HepG2 (cell line): ENCODE measurements around the gene FBF1. TPM values are rescaled to one million over a fixed set of nuclear protein-coding genes. Genes with fewer than 3 reads are reported as not detected.

Experiments used
- CBFB ChIP-seq: sonication (generic); formaldehyde crosslinking; IDR thresholded peaks from 2 replicates; pipeline ENCODE4 v1.4.0; 2020; ENCODE audit warnings: missing genetic modification reagents
- GABPA ChIP-seq, 2 experiments: IDR thresholded peaks; 2 replicates each; pipeline ENCODE4 v1.6.1; 2011 to 2016; ENCODE audit warnings: low read depth in 2 of 2, low read length in 1 of 2, missing biosample characterization in 1 of 2, missing genetic modification characterization in 1 of 2
- MTA1 ChIP-seq: sonication (generic); formaldehyde crosslinking; IDR thresholded peaks from 2 replicates; pipeline ENCODE4 v1.4.0; 2020; ENCODE audit warnings: missing genetic modification reagents, mild to moderate bottlenecking, borderline replicate concordance
- REST ChIP-seq, 2 experiments: IDR thresholded peaks; 2 replicates each; pipeline ENCODE4 v1.6.1; 2011 to 2012; ENCODE audit warnings: low read length in 2 of 2, borderline replicate concordance in 1 of 2, low read depth in 1 of 2, mild to moderate bottlenecking in 1 of 2, moderate library complexity in 1 of 2
- SP140L ChIP-seq: sonication (generic); formaldehyde crosslinking; IDR thresholded peaks from 2 replicates; pipeline ENCODE4 v1.4.0; 2020; ENCODE audit warnings: missing genetic modification reagents, borderline replicate concordance
- SP5 ChIP-seq: IDR thresholded peaks from 2 replicates; pipeline ENCODE4 v1.6.1; 2016; ENCODE audit warnings: low read depth, borderline replicate concordance
- TIGD3 ChIP-seq: sonication (generic); formaldehyde crosslinking; IDR thresholded peaks from 2 replicates; pipeline ENCODE4 v1.5.1; 2020; ENCODE audit warnings: mild to moderate bottlenecking, missing genetic modification reagents, borderline replicate concordance
- TMF1 ChIP-seq: sonication (generic); formaldehyde crosslinking; IDR thresholded peaks from 2 replicates; pipeline ENCODE4 v1.8.1; 2022; ENCODE audit warnings: low read depth, missing genetic modification reagents
- ZBTB4 ChIP-seq: sonication (generic); formaldehyde crosslinking; IDR thresholded peaks from 2 replicates; pipeline ENCODE4 v1.4.0; 2020; ENCODE audit warnings: missing genetic modification reagents, mild to moderate bottlenecking, borderline replicate concordance
- ZNF160 ChIP-seq: sonication (generic); formaldehyde crosslinking; IDR thresholded peaks from 2 replicates; pipeline ENCODE4 v1.8.0; 2022; ENCODE audit warnings: mild to moderate bottlenecking, inconsistent platforms, missing genetic modification reagents
- ZNF362 ChIP-seq: sonication (generic); formaldehyde crosslinking; IDR thresholded peaks from 2 replicates; pipeline ENCODE4 v1.4.0; 2020; ENCODE audit warnings: missing genetic modification reagents, mild to moderate bottlenecking, borderline replicate concordance
- ZNF577 ChIP-seq: sonication (generic); formaldehyde crosslinking; IDR thresholded peaks from 2 replicates; pipeline ENCODE4 v1.4.0; 2020; ENCODE audit warnings: mild to moderate bottlenecking, low read depth, missing genetic modification reagents, borderline replicate concordance
- ZXDC ChIP-seq: sonication (generic); formaldehyde crosslinking; IDR thresholded peaks from 2 replicates; pipeline ENCODE4 v1.5.0; 2020; ENCODE audit warnings: mild to moderate bottlenecking, missing genetic modification reagents
- polyA plus RNA-seq, 8 experiments: library from polyadenylated mRNA; depleted of rRNA in 3 of 8; stranded (reverse) in 7 of 8; unstranded in 1 of 8; fragments of >200 nt; fragmentation: Illumina TruSeq in 4 of 8; extraction: Trizol in 4 of 8; gene quantifications; 2 replicates each; pipeline versions ENCODE4 v1.2.1 to v1.2.3, GENCODE V29; 2011 to 2016; ENCODE audit warnings: low read depth in 4 of 8, missing spikeins in 1 of 8, mixed read lengths in 1 of 8; ENCODE audit not compliant: insufficient read depth in 1 of 8
- total RNA-seq, 5 experiments: library from RNA; depleted of rRNA; stranded (reverse); fragments of >200 nt; fragmentation: Illumina TruSeq; extraction: Trizol; gene quantifications; 2 replicates each; pipeline ENCODE4 v1.2.3, GENCODE V29; 2016; ENCODE audit warnings: low read depth in 1 of 5

Gene FBF1
- total and polyA plus RNA-seq, 2 of the 13 experiments (the other 11 are each of a cell fraction or from before 2014, with no cell fraction given) = 2.4 to 8.1 TPM

- TF ChIP-seq TIGD3 (CRISPR knock-in tag) (peak; percentile 25; the same call in 1 of the 2 replicates), SP140L (CRISPR knock-in tag) (no peak; the same call in 1 of the 2 replicates), SP5 (CRISPR knock-in tag) (0 out of 2 replicates have a peak, but pooled peaks have one; percentile 22), ZNF577 (no peak; the same call in 1 of the 2 replicates), ZNF362 (CRISPR knock-in tag) (no peak), ZBTB4 (peak; percentile 11; the same call in 1 of the 2 replicates), TMF1 (CRISPR knock-in tag) (no peak), ZXDC (CRISPR knock-in tag) (peak; percentile 67; the same call in 1 of the 2 replicates), ZNF160 (no peak; the same call in 1 of the 2 replicates), GABPA (IDR thresholded peaks at IDR 0.05; ENCODE audit: low read depth, low read length) (no peak), GABPA (CRISPR knock-in tag; IDR thresholded peaks at IDR 0.05; ENCODE audit: low read depth) (no peak; the same call in 1 of the 2 replicates), REST (IDR thresholded peaks at IDR 0.05; ENCODE audit: borderline replicate concordance in 1 of 2, low read depth in 1 of 2, low read length in 2 of 2) (peak in 1 of 2 experiments; percentile 45; a peak in 1 of 4 replicates), CBFB (0 out of 2 replicates have a peak, but pooled peaks have one; percentile 39), MTA1 (no peak)
These were observed 63.7 kb downstream of the FBF1 start (continued) for GRCh38 chr17:75876938-75877751.
